Astrocyte (in vitro differentiated cells and primary cell): ENCODE measurements around the gene FBLN5. TPM values are rescaled to one million over a fixed set of nuclear protein-coding genes. Genes with fewer than 3 reads are reported as not detected.

Source experiments
- DNase-seq: peaks from one replicate; pipeline ENCODE4 v3.0.0-alpha.2; 2010; ENCODE audit warnings: low read depth
- FAIRE-seq: peaks from 2 replicates; lab custom pipeline; 2011; peaks lifted over from hg19 to GRCh38; lab: Jason Lieb, UNC
- H2AFZ ChIP-seq: 2 replicates; pipeline ENCODE4 v1.6.0; 2012; ENCODE audit warnings: low read depth, low read length, inconsistent platforms
- H3K27ac ChIP-seq: 2 replicates; pipeline ENCODE4 v1.5.1; 2011; ENCODE audit warnings: low read depth, low read length, inconsistent platforms
- H3K27me3 ChIP-seq: 2 replicates; pipeline ENCODE4 v1.6.0; 2011; ENCODE audit warnings: low read length, inconsistent platforms; ENCODE audit not compliant: insufficient read depth
- H3K36me3 ChIP-seq: 2 replicates; pipeline ENCODE4 v1.5.1; 2011; ENCODE audit warnings: low read length, inconsistent platforms; ENCODE audit not compliant: insufficient read depth
- H3K4me1 ChIP-seq: 2 replicates; pipeline ENCODE4 v1.5.1; 2011; ENCODE audit warnings: low read length, inconsistent platforms; ENCODE audit not compliant: insufficient read depth
- H3K4me2 ChIP-seq: 2 replicates; pipeline ENCODE4 v1.6.0; 2012; ENCODE audit warnings: low read length, inconsistent platforms
- H3K4me3 ChIP-seq: 2 replicates; pipeline ENCODE4 v1.5.1; 2011; ENCODE audit warnings: low read depth, mild to moderate bottlenecking, low read length, inconsistent platforms; ENCODE audit not compliant: insufficient read depth
- H3K79me2 ChIP-seq: 2 replicates; pipeline ENCODE4 v1.6.0; 2012; ENCODE audit warnings: mild to moderate bottlenecking, low read length, inconsistent platforms; ENCODE audit not compliant: insufficient read depth
- H3K9ac ChIP-seq: 2 replicates; pipeline ENCODE4 v1.6.0; 2012; ENCODE audit warnings: mild to moderate bottlenecking, low read length, inconsistent platforms
- H3K9me3 ChIP-seq: 2 replicates; pipeline ENCODE4 v1.5.1; 2012; ENCODE audit warnings: low read depth, mild to moderate bottlenecking, low read length, inconsistent platforms; ENCODE audit not compliant: insufficient read depth
- H4K20me1 ChIP-seq: 2 replicates; pipeline ENCODE4 v1.6.0; 2012; ENCODE audit warnings: low read length, inconsistent platforms; ENCODE audit not compliant: insufficient read depth
- H3K27ac Mint-ChIP-seq: one replicate; pipeline ENCODE4 v1.8.0; 2021; ENCODE audit warnings: mild to moderate bottlenecking, mixed read lengths; ENCODE audit not compliant: unreplicated experiment
- H3K27me3 Mint-ChIP-seq: one replicate; pipeline ENCODE4 v1.8.0; 2021; ENCODE audit warnings: low read depth, mixed read lengths; ENCODE audit not compliant: unreplicated experiment
- H3K36me3 Mint-ChIP-seq: one replicate; pipeline ENCODE4 v1.8.0; 2021; ENCODE audit warnings: low read depth, mixed read lengths; ENCODE audit not compliant: unreplicated experiment
- H3K4me1 Mint-ChIP-seq: one replicate; pipeline ENCODE4 v1.8.0; 2021; ENCODE audit warnings: low read depth, mixed read lengths; ENCODE audit not compliant: unreplicated experiment
- H3K4me3 Mint-ChIP-seq: one replicate; pipeline ENCODE4 v1.8.0; 2021; ENCODE audit warnings: mild to moderate bottlenecking, moderate library complexity, mixed read lengths; ENCODE audit not compliant: unreplicated experiment
- H3K9me3 Mint-ChIP-seq: one replicate; pipeline ENCODE4 v1.8.0; 2021; ENCODE audit warnings: mild to moderate bottlenecking, mixed read lengths; ENCODE audit not compliant: unreplicated experiment
- CTCF ChIP-seq: IDR thresholded peaks from 2 replicates; pipeline ENCODE4 v1.5.1; 2011; ENCODE audit warnings: low read depth, mild to moderate bottlenecking, inconsistent platforms, low read length, moderate library complexity; ENCODE audit not compliant: insufficient read depth
- EZH2 ChIP-seq: IDR thresholded peaks from 2 replicates; pipeline ENCODE4 v1.6.1; 2012; ENCODE audit warnings: mild to moderate bottlenecking, low read length, inconsistent platforms; ENCODE audit not compliant: insufficient read depth
- total RNA-seq: library from RNA; stranded (reverse); gene quantifications from 2 replicates; pipeline ENCODE4 v1.2.1, GENCODE V29; 2021

The FBLN5 gene
- total RNA-seq, 1 donor from 2014 or later, result 12.5 TPM

DNA sequence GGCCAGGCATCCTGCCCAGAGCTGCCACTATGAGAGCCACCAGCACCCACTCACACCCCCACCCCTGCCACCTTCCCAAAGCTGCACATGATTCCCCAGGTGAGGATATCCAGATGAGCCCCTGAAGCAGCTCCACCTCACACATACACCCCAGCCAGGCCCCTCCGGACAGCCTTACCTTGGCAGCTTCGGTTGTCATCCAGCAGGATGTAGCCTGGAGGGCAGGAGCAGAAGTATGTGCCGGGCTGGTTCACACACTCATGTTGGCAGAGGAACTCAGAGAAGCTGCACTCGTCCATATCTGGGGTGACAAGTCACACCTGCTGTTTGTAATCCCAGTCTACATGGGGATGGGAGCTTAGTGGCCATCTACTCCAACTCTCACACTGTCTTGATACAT is 64.7 kb downstream of the FBLN5 start:
- Histone ChIP-seq H4K20me1 (no peaks in the 10 kb centered on the region), H3K4me3 (no peak overlapping the region), H2AFZ (no peak overlapping the region), H3K36me3 (no peaks in the 10 kb centered on the region), H3K9me3 (no peaks in the 10 kb centered on the region), H3K4me2 (no peak overlapping the region), H3K9ac (no peak overlapping the region), H3K79me2 (no peaks in the 10 kb centered on the region), H3K27ac (no peak overlapping the region), H3K4me1 (no peaks in the 10 kb centered on the region), H3K27me3 (no peaks in the 10 kb centered on the region)
- FAIRE-seq (no peak), DNase-seq (no peak)
- Mint-ChIP-seq H3K27ac (no peak overlapping the region), H3K4me1 (peaks cover 7% of the 10 kb centered on the region), H3K4me3 (no peak overlapping the region), H3K36me3 (peaks cover 4% of the 10 kb centered on the region), H3K27me3 (peaks cover 38% of the 10 kb centered on the region), H3K9me3 (peaks cover 8% of the 10 kb centered on the region)
- no peak for TF ChIP-seq CTCF
- no peak for TF ChIP-seq EZH2

- no peak overlapping the region for H2AFZ ChIP-seq
- FAIRE-seq (no peak), DNase-seq (no peak)
- H3K4me1 Mint-ChIP-seq, result peaks cover 7% of the 10 kb centered on the region
- H3K4me3 Mint-ChIP-seq, result no peak overlapping the region
- no peaks in the 10 kb centered on the region for H3K79me2 ChIP-seq
- no peaks in the 10 kb centered on the region for H3K27me3 ChIP-seq
- H3K27me3 Mint-ChIP-seq, result peaks cover 42% of the 10 kb centered on the region
- H3K4me2 ChIP-seq, result no peak overlapping the region
- no peaks in the 10 kb centered on the region for H3K36me3 ChIP-seq
- no peak overlapping the region for H3K27ac Mint-ChIP-seq
- no peak overlapping the region for H3K9ac ChIP-seq
- H3K9me3 Mint-ChIP-seq, result peaks cover 8% of the 10 kb centered on the region
- no peak overlapping the region for H3K27ac ChIP-seq
- no peaks in the 10 kb centered on the region for H4K20me1 ChIP-seq
- no peaks in the 10 kb centered on the region for H3K9me3 ChIP-seq
- H3K4me1 ChIP-seq, result no peaks in the 10 kb centered on the region
- no peak overlapping the region for H3K4me3 ChIP-seq
- peaks cover 4% of the 10 kb centered on the region for H3K36me3 Mint-ChIP-seq
- no peak for TF ChIP-seq CTCF
- TF ChIP-seq EZH2, result no peak
Measured at GRCh38 chr14:91882369-91882768, 65.1 kb downstream of the FBLN5 start.

DNA sequence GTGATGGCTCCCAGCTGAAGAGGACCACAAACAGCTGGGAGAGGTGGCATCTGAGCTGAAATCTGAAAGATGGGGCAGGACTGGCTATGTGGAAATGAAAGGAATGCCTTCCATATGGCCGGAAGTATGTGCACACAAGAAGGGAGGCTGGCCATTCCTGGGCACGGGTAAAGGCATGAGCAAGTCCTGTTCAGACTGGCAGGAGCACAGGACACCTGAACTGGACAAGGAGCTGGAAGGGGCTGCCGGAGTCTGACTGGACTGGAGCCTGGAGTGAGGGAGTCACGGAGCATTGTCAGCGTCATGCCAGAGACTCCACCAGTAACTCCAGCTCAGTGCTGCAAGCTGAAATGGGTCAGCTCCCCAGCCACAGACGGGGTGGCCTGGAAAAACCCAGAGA is 68.3 kb downstream of the FBLN5 start:
- no peak for FAIRE-seq
- no peak overlapping the region for H3K9ac ChIP-seq
- H3K4me3 Mint-ChIP-seq, result no peak overlapping the region
- TF ChIP-seq CTCF (no peak), EZH2 (no peak)
- H4K20me1 ChIP-seq, result no peaks in the 10 kb centered on the region
- H3K4me2 ChIP-seq, result no peak overlapping the region
- H3K4me1 ChIP-seq, result no peaks in the 10 kb centered on the region
- H3K27me3 Mint-ChIP-seq, result peaks cover 42% of the 10 kb centered on the region
- H3K36me3 ChIP-seq, result no peaks in the 10 kb centered on the region
- peaks cover 8% of the 10 kb centered on the region for H3K9me3 Mint-ChIP-seq
- H3K4me3 ChIP-seq, result no peak overlapping the region
- H3K9me3 ChIP-seq, result no peaks in the 10 kb centered on the region
- no peak for DNase-seq
- H3K79me2 ChIP-seq, result no peaks in the 10 kb centered on the region
- H3K27ac Mint-ChIP-seq, result no peak overlapping the region
- H3K4me1 Mint-ChIP-seq, result peaks cover 5% of the 10 kb centered on the region
- no peak overlapping the region for H2AFZ ChIP-seq
- peaks cover 3% of the 10 kb centered on the region for H3K36me3 Mint-ChIP-seq
- H3K27me3 ChIP-seq, result peaks cover 2% of the 10 kb centered on the region
- H3K27ac ChIP-seq, result no peak overlapping the region
